Measurements from ENCODE around the gene ATP1B3.
"Not testable (repeated sequence)": the region's sequence is repeated elsewhere in the genome, so short reads cannot be mapped to it uniquely, and the experiment has no call there.

The ATP1B3 gene

DNA sequence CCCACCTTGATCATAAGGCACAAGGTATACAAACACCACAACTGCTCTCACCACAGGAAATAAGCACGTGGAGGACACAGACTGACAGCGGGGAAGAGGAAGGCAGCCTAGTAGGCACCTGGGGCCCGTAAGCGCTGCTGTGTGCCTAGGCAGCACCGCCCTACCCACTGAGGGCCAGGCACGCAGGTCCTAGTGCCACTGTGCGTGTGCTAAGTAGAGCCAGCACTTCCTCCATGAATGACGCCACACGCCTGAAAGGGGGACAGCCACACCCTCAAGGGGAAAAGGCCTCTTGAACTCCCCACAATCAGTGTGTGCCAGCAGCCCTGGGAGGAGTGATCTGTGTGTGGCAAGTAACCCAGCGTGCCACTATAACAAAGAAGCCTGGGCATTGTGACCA, 73.0 kb downstream of the ATP1B3 start:
- no peak for DNase-seq (ENCODE audit: low spot score)

DNA sequence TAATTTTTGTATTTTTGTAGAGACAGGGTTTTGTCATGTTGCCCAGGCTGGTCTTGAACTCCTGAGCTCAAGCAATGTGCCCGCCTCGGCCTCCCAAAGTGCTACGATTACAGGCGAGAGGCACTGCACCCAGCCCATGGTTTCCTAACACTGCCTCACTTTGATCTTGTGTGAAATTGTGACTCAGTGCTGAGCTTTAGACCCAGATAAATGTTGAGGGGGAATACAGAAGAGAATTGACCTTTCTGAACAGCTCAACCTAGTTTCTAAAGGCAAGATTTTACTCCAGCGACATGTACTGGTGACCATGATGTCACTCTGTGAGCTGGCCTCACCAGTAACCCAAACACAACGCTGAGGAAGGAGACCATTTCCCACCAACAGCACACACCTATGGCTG, 73.5 kb downstream of the ATP1B3 start:
- DNase-seq (ENCODE audit: low spot score): no peak

DNA sequence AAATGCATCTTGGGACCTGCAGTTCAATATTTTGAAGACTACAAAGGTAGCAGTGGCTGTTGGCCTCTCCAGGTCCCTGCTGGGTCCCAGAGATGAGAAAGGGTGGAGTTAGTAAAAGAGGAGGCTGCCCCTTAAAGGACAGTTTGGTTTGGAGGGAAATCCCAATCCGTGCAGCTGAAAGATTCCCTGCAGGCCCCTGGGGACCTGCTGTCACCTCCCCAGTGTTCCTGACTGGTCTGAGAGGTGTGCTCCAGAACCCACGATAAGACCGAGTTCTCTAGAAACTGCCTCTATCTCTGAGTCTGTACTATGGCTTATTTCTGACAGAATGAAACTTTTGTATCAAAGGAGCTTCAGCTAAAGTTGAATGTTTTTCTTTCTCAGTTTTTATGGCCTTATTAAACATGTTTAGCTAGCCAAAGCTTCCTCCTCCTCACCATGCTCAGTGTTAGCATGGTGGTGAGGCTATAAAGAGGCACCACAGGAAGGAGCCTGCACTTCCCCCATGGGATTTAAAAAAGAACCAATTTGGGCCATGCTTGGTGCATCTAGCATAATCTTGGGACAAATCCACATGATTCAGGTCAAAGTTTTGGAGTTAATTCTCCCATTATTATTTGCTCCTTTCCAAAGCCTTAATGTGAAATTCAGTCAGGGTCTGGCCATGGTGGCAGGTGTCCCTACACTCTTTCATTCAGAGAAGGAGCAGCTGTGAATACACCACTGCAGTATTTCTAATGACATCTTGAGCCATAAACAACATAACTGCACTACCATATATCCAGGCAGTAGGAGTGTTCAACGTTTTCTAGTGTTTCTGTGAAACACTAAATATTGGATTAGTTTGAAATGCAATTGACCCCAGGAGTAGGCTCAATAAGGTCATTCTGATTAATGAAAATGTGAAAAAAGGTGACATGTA, 74.4 kb downstream of the ATP1B3 start:
- no peak for DNase-seq (ENCODE audit: low spot score)

DNA sequence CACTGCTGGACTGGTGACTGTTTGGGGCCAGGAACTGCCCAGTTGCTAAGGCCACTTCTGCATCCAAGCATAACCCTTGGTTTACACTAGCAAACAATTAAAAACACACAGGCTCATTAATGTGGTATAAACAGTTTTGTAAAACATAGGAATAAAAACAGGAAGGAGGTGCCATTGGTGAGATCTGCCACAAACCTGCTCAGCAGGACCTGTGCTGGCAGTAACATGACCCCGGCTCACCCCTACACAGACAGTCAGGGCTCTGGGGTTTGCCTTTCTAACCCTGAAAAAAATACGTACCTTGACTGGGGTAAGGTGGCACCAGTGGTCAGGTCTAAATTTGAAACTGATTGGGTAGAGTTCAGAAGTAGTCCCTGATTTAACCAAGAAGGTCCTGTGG, 76.2 kb downstream of the ATP1B3 start:
- DNase-seq (ENCODE audit: low spot score): no peak

DNA sequence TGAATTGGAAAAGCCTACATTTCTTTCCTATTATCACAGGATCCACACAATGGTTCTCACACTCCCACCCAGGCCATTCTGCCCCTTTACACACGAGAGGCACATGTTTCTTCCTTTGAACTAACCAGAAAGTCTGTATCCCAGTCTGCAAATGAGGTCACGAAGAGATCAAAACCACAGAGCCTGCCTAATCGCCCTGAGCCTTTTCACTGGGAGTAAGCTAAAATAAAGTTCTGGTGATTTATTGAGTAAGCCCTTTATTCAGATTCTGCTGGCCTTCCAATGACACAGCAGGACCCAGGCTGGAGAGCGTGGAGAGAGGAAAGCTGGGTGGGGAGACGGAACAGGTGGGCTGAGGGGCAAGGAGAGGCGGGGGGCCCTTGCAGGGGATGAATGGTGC, 78.7 kb downstream of the ATP1B3 start:
- peak; percentile 27 for DNase-seq (ENCODE audit: low spot score)

DNA sequence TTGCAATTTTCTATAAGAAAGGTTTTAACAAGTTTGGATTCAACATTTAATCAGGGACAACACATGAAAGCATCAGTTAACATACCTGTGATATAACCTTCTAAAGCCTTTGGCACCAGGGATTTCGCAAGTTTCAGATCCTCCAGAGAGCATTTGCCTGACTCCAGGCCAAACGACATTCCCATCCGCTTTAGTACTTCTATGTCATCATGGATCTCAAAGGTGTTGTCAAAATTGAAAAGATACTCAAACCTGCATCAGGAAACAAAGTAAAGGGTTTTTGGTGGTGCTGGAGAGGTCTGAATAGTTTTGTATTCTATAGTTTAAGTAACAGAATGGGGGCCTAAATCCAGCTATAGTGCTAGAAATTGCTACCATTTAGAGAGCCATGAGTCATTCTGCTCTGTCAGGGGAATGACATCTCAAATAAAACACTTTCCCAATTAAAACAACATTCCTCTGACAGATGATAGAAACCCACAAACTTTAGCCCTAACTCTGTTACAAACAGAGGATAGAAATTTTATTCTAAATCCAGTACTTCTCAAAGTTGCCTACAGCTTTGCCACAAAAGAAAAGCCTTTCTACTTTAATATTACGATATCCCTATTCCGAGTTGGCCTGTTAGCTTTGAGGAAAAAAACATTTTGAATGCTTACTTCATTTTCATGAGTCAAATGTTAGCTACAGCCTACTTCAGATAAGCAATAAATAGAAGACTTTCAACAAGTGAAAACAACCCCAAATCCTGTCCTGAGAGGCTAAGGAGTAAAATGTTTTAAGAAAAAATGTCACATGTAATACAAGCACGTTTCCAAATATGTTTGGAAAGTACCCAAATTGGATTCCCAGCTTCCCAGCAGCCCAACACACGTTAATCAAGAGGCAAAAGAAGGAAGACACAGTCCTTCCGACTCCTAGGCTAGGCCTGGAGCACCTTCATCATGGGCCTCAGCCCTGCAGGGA, 83.4 kb downstream of the ATP1B3 start:
- DNase-seq (ENCODE audit: low spot score): peak; percentile 60

DNA sequence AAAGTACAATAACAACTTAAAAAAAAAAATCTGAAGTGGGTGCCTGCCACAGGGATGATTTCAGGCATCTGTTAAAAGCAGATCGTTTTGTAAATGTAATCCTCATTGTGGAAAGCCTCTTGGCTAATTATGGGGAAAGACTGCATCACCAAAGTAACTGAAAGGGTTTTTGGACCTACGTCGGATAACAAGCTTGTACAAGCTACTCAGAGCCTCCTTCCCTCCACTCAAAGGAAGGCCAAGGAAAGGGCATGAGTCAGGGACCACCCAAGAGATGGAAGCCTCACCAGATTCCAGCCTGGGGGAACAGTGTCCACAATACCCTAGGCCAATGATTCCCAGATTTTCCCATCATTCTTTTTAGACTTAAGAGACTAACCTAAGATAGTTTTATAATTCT, 84.3 kb downstream of the ATP1B3 start:
- no peak for DNase-seq (ENCODE audit: low spot score)

DNA sequence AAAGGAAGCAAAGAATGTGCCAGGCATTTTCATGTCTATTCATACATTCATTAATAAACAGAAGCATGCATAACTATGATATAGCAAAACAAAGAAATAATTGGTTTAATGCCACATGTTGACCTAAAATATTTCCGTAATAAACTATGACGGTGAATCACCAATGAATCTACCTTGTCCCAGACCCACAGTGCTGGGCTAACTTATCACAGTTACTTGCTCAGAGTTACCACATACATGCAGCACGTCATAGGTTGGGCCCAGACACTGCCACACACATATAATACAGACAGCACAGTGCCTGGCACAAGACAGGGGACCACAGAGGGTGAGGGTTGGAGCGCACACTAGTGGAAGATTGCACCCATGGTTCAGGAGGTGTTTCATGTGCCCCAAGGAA, 86.9 kb downstream of the ATP1B3 start:
- DNase-seq (ENCODE audit: low spot score): no peak

DNA sequence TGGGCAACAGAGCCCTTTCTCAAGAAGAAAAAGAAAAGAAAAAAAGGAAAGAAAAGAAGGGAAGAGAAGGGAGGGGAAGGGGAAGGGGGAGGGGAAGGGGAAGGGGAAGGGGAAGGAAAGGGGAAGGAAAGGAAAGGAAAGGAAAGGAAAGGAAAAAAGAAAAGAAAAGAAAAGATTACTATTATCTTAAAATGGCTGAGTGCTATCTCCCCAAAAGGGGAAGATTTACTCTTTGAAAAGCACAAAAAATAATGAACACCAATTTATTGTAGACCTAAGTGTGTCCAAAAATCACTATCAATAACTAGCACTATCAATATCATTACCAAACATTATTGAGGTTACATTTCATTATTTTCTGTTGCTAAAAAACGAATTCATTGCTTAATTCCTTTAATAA, 89.0 kb downstream of the ATP1B3 start:
- no peak for DNase-seq (ENCODE audit: low spot score)

DNA sequence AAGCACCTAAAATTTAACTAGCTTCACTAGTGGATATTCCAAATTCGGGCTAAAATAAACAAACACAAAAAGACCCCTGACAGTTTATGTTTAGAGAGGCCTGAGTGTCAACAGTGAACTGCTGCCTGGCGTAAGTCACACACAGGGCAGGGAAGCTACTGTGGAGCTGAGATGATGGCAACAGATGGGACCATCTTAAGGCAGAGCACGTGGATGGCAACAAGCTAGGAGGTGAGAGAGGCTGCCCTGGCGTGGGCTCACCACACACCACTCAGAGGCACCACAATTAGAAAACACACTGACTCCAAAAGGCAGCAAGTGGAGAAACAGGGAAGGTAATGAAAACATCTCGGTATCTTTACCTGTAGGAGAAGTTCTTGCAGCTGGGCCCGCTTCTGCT, 93.3 kb downstream of the ATP1B3 start:
- no peak for DNase-seq (ENCODE audit: low spot score)

DNA sequence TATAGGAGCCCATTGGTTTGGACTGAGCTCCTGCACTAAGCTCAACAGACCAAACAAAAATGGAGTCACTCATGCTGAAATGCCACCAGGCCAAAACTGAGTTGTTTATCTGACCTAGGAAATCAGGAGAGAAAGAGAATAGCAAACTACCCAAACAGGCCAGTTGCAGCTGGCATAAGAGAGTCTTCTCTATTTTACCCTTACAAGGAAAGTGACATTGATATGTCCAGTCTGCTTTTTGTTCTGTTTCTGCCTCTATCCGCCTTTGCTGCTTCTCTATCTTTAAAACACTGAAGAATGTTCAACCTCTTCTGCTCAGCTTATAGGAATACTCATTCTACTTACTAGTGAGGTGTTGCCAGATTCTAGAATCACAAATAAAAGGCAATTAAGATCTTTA, 95.1 kb downstream of the ATP1B3 start:
- DNase-seq (ENCODE audit: low spot score): no peak

DNA sequence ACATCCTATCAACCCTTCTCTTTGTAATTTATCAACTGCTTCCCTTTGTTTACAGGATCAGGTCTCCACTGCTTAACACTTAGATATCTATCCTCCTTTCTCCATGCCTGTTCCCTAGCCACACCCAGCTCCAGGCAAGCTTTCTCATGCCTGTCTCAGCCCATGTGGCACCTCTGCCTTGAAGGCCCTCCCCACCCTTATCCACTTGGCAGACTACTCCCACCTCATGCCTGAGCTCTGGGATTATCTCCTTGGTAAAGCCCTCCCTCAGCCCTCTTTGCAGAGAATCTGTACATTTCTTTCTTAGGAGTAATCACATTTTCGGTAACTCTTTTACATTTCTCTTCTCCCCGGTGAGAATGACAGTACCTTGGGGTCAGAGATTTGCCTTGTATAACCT, 96.0 kb downstream of the ATP1B3 start:
- no peak for DNase-seq (ENCODE audit: low spot score)

DNA sequence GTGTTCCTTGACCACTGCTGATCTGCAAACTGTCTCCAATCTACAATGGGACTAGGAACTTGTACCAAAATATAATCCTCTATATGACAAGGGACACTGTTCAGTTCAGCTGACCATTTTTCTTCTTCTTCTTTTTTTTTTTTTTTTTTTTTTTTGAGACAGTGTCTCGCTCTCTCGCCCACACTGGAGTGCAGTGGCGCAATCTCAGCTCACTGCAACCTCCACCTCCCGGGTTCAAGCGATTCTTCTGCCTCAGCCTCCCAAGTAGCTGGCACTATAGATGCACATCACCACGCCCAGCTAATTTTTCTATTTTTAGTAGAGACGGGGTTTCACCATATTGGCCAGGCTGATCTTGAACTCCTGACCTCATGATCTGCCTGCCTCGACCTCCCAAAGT, 98.3 kb downstream of the ATP1B3 start:
- not testable (repeated sequence) for DNase-seq (ENCODE audit: low spot score)
